ENCODE data around the gene BHLHE23. TPM values are rescaled to one million over a fixed set of nuclear protein-coding genes. Genes with fewer than 3 reads are reported as not detected.
A peak's percentile ranks its signal among the peaks of the same experiment; 100 is the strongest.

The BHLHE23 gene
- total RNA-seq, 1 experiment from 2014 or later: not detected

DNA sequence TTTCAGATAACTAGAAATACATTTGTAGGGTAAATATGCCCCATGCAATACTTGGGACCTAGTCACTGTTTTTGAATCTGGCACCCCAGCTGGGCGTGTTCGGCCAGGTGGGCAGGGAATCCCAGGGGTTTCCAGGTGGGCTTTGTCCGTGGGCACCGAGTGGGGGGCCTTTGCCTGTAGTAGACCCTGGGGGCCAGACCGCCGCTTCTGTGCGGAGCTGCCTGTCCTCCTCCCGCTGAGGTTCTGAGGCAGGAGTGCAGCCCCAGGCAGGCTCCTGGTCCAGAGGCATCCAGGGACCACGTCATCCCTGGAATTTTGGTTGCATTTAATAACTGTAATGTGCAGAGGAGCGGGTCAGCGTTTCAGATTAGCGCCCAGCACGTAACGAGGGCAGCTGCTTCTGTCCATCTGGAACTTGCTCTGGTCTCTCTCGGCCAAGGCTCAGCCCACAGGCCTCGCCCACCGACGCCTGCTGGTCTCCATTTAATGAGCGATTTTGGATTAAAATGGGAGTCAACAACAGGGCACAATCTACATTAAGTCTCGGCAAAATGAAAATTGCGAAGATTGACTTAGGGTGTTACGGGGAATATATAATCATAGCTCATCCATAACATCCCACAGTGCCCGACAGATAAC lies 12.8 kb downstream of the BHLHE23 start:
- DNase-seq (ENCODE audit: extremely low read depth, low read depth): no peak

DNA sequence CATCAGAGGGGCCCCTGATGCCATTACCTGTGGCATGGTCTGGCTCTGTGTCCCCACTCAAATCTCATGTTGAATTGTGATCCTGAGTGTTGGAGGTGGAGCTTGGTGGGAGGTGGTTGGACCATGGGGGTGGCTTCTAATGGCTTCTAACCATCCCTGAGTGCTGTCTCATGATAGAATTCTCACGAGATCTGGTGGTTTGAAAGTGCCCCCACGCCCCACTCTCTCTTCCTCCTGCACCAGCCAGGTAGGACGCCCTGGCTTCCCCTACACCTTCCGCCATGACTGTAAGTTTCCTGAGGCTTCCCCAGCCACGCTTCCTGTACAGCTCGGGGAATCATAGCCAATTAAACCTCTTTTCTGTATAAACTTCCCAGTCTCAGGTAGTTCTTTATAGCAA lies 14.9 kb downstream of the BHLHE23 start:
- no peak for DNase-seq (ENCODE audit: extremely low read depth, low read depth)

DNA sequence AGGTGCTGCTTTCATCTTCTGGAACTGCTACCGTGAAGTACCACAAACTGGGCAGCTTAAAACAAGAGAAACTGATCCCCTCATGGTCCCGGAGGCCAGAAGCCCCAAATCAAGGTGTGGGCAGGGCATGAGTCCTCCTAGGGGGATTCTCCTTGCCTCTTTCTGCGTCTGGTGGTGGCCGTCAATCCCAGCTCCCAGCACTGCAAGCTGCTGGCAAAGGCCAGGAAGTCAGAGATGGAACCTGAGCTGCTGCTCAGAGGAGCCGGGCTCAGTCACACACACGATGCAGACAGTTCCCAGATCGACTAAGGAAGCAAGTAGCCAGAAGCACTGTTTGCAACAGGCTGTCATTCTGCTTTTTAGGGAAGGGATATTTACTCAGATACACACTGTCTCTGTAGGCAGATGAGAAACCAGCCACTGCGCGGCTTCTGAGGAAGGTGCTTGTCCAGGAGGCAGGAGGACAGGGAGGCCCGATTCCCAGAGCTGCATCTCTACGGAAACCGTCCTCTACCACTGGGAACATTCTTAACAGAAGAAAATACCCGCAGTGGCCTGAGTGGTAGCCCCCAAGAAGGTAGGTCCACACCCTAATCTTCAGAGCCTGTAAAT lies 15.5 kb downstream of the BHLHE23 start:
- no peak for DNase-seq (ENCODE audit: extremely low read depth, low read depth)

GRCh38 chr20:62990306-62990825 lies 16.4 kb downstream of the BHLHE23 start:
- no peak for DNase-seq (ENCODE audit: extremely low read depth, low read depth)

- DNase-seq (ENCODE audit: extremely low read depth, low read depth): no peak
These were observed 17.6 kb downstream of the BHLHE23 start for GRCh38 chr20:62989201-62989601.

DNA sequence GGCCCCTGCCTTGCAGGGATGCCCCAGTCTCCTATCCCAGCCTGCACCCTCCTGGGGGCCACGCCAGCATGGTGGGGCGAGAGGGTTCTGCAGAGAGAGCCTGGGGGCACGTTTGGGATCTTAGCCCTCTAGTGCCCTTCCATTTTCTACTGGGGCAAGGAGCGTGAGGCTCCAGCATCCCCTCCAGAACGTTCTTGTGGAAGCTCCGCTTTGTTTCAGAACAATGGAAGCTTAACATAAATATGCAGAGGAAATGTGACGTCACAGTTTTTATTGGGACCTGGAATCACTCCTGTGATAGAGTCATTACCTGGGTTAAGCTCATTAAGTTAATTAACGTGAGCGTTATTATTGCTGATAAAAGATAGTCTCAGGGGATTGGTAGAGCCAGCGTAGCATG lies 19.6 kb downstream of the BHLHE23 start:
- no peak for DNase-seq (ENCODE audit: extremely low read depth, low read depth)

DNA sequence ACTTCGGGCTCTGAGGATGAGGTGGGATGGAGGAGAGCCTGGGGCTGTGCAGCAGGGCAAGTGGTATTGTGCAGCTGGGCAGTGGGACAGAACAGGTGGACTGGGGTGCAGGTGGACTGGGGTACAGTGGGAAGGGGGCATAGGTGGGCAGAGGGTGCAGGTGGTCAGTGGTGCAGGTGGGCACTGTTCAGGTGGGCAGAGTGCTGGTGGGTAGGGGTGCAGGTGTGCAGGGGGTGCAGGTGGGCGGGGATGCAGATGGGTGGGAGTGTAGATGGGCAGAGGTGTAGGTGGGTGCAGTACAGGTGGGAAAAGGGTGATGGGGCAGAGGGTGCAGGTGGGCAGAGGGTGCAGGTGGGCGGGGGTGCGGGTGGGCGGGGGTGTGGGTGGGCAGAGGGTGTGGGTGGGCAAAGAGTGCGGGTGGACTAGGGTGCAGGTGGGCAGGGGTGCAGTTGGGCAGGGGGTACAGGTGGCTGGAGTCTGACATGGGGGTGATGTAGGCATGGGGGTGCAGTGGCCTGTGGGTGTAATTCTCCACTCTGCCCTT lies 20.4 kb downstream of the BHLHE23 start:
- DNase-seq (ENCODE audit: extremely low read depth, low read depth): no peak

GRCh38 chr20:62985444-62985778 lies 21.4 kb downstream of the BHLHE23 start:
- DNase-seq (ENCODE audit: extremely low read depth, low read depth): no peak

GRCh38 chr20:62984666-62985443 lies 21.9 kb downstream of the BHLHE23 start:
- no peak for DNase-seq (ENCODE audit: extremely low read depth, low read depth)

DNA sequence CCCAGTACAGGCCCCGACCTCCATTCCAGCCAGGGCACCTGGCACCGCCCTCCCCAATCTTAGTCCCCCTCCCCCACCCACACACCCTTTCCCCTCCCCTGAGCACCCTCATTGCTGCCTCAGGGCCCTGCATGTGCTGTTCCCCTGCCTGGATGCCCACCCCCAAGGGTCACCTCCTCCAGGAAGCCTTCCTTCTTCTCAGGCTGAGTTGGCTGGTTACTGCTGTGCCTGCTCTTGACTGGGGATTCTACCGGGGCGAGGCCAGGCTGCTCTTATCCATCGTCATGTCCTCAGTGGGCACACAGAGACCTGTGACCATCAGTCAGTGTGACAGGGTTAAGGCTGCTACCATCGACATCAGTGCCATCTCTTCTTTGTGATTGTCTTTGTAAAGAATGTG lies 23.6 kb downstream of the BHLHE23 start:
- no peak for DNase-seq (ENCODE audit: extremely low read depth, low read depth)

- DNase-seq (ENCODE audit: extremely low read depth, low read depth): no peak
These were observed 24.4 kb downstream of the BHLHE23 start for GRCh38 chr20:62982124-62983075.

- no peak for DNase-seq (ENCODE audit: extremely low read depth, low read depth)
These were observed 25.8 kb downstream of the BHLHE23 start for GRCh38 chr20:62980970-62981369.

DNA sequence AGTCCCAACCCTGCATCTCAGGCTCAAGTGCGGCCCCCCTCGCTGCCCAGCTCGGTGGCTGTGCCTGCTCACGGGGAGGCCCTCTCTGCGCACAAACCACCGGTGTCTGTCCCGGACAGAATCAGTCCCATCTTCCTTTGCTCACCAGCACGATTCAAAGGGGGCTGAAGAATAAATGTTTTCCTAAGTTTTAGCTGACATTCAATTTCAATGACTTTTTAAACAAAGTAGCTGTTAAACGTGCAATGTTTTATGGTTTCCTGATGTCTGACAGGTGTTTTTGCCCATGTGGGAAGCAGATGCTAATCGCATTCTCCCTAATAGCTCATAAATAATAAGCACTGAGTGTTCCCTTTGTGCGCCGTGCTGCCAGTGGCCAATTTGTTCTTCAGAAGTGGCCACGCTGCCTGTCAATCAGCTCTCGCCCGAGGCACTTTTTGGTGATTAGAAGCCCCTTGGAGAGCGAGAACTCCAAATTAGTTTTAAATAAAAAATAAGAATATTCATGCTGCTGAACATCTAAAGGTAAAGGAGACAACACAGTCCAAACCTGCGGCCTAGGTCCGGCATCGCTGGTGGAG lies 26.3 kb downstream of the BHLHE23 start:
- DNase-seq (ENCODE audit: extremely low read depth, low read depth): no peak

DNA sequence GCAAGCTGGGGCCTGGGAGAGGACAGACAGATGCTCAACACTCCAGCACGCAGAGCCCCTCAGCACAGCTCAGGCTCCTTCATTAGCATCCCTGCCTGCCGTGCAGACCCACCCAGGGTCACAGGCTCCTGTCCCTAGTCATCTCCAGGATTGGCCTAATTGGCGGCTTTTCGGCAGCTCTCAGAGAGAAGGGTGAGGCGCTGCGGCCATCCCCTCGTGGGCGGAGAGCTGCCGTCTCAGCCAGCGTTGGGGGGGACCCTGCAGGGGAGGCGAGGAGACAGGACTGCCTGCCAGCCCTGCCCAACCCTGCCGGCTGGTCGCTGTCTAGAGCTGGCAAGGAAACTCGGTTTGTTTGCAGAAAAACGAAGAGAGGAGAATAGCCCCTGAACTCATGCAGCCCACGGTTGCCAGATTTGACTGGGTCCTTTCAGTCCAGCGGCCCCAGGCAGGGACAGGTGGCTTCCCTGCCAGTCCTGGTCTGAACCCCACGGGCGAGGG lies 26.8 kb downstream of the BHLHE23 start:
- DNase-seq (ENCODE audit: extremely low read depth, low read depth): no peak

DNA sequence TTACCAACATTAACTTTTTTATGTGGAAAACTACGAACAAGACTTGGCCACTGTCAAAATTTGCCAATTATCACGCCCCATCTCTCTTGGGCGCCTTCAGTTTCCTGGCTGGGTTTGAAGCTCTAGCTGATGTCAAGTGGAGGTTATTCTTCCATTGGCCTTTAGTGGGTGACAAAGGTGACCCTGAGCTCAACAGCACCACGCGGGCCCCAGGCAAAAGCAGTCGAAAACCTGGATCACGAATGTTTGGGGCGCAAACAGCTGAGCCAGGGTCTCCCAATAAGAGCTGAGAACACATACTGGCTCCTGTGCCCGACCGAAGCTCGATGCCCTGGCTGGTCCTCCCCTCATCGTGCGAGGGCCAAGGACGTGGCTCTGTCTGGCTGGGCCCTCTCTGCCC lies 27.5 kb downstream of the BHLHE23 start:
- no peak for DNase-seq (ENCODE audit: extremely low read depth, low read depth)

DNA sequence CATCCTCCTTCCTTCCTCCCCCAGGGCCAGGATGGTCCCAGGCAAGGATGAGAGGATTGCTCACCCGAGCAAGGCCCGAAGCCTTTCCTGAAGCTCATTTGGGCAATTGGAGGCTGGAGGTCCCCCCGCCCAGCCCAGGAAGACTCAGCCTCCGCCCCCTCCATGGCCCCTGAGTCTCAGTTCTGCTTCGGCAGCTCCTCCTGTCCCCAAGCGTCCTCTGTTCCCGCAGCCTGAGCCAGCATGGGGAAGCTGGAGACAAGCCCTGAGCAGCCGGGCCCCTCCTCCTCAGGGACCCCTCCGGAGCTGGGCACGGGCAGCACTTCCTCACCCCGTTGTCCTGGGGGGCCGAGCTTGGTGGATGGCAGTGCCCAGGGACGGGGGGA lies 28.2 kb downstream of the BHLHE23 start:
- DNase-seq (ENCODE audit: extremely low read depth, low read depth): no peak

DNA sequence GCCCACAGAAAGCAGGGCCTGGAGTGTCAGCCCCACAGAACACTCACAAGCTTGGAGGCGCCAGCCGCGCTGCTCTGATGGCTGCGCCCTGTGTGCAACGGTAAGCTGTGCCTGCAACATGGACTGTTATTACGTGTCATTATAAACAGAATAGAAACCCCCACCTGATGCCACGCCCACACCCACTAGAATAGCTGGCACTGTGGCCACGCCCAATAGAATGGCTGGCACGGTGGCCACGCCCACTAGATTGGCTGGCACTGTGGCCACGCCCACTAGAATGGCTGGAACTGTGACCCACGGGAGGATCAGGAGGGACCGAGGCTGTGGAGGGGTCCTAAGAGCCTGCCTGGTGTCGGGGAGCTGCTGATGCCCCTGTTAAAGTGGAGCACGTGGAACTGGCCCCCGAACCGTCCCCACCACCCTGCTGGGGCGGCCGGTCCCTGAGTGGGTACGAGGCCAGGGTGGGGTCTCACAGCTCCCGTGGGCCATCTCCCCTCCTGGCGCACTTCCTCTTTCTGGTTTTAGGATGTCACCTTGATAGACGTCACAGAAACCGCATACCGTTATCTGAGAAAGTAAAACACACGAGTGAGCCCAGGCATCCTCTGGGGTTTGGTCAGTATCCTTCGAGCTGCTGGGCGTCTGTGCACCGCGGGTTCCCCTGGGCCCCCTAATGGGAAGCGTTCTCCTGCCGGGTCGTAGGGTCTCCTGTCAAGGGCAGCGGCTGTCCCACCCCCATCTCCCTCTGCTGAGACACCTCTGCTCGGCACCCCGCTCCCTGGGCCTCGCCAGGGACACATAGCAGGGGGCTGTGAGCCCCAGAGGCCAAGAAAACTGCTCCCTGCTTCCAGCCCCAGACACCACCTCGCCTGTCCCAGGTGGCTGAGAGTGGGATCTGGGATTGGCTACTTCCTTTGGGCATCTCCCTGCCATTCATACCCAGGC lies 28.9 kb downstream of the BHLHE23 start:
- DNase-seq (ENCODE audit: extremely low read depth, low read depth): peak; percentile 38

- DNase-seq (ENCODE audit: extremely low read depth, low read depth): no peak
These were observed 29.9 kb downstream of the BHLHE23 start for GRCh38 chr20:62976886-62977285.

Data from NCI-H460 (cell line).